Gastrocnemius medialis (tissue), 4 donors: Measurements from ENCODE around the gene RAD51B. TPM values are rescaled to one million over a fixed set of nuclear protein-coding genes. Genes with fewer than 3 reads are reported as not detected.
A peak's percentile ranks its signal among the peaks of the same experiment; 100 is the strongest.

Experiments used
- ATAC-seq, 2 donors: fragments of 150-250 bp; one replicate each; pipeline ENCODE4 v1.9.1; 2016
- DNase-seq, 2 donors: peaks; one replicate each; pipeline ENCODE4 v3.0.0-alpha.2; 2019
- H3K27ac ChIP-seq, 4 donors: fragments of 200-600 bp; sonication (generic); 1 replicate in 1 of 4; 2 replicates in 3 of 4; pipeline ENCODE4 v1.5.1; 2016 to 2018; ENCODE audit warnings: mild to moderate bottlenecking in 2 of 4, moderate library complexity in 1 of 4
- H3K27me3 ChIP-seq, 3 donors: fragments of 200-600 bp; sonication (generic) in 2 of 3; 1 replicate in 1 of 3; 2 replicates in 2 of 3; pipeline versions ENCODE4 v1.5.1 to v1.6.0; 2016 to 2019; ENCODE audit warnings: mild to moderate bottlenecking in 1 of 3, moderate library complexity in 1 of 3
- H3K36me3 ChIP-seq, 2 donors: fragments of 200-600 bp; sonication (generic) in 1 of 2; one replicate each; pipeline ENCODE4 v1.5.1; 2017 to 2018
- H3K4me1 ChIP-seq, 2 donors: fragments of 200-600 bp; sonication (generic) in 1 of 2; one replicate each; pipeline ENCODE4 v1.5.1; 2016 to 2017; ENCODE audit warnings: mild to moderate bottlenecking in 2 of 2
- H3K4me3 ChIP-seq, 4 donors: fragments of 200-600 bp; sonication (generic) in 3 of 4; 1 replicate in 1 of 4; 2 replicates in 3 of 4; pipeline ENCODE4 v1.5.1; 2016 to 2019; ENCODE audit warnings: mild to moderate bottlenecking in 2 of 4
- H3K9me3 ChIP-seq, 3 donors: fragments of 200-600 bp; sonication (generic) in 2 of 3; 1 replicate in 1 of 3; 2 replicates in 2 of 3; pipeline ENCODE4 v1.5.1; 2016 to 2019
- POLR2A ChIP-seq, 2 donors: fragments of 450-650 bp; IDR thresholded peaks; one replicate each; pipeline ENCODE4 v1.6.1; 2017; ENCODE audit warnings: antibody characterized with exemption in 2 of 2, mild to moderate bottlenecking in 2 of 2, moderate library complexity in 2 of 2
- in situ Hi-C, 4 donors: fragments of 200-750 bp; cut with MboI; loops; one replicate each; pipeline versions ENCODE4 v1.15.0 to v1.8.0; 2017; ENCODE audit warnings: low sequenced_read_pairs in 4 of 4
- intact Hi-C: fragments of 100-400 bp; cut with DNase I; formaldehyde crosslinking; loops from one replicate; pipeline ENCODE4 v1.15.1; 2023; ENCODE audit warnings: low total_unique reads
- total RNA-seq, 4 donors: library from RNA; depleted of rRNA; stranded (reverse); fragments of >200 nt; gene quantifications; one replicate each; pipeline versions ENCODE4 v1.1.0 to v1.2.3, GENCODE V29; 2016
- TF ChIP-seq, protein P1 (sequence below), 5 experiments: fragments of 450-650 bp in 3 of 5; fragments of 200-600 bp in 2 of 5; sonication (generic) in 2 of 5; IDR thresholded peaks in 4 of 5; conservative IDR thresholded peaks in 1 of 5; 1 replicate in 4 of 5; 2 replicates in 1 of 5; pipeline ENCODE4 v1.5.1; 2016 to 2019; ENCODE audit warnings: antibody characterized with exemption in 5 of 5, mild to moderate bottlenecking in 3 of 5, moderate library complexity in 3 of 5

The RAD51B gene
- total RNA-seq, 4 donors from 2014 or later: 1.6 to 3.3 (median 2.4) TPM

DNA sequence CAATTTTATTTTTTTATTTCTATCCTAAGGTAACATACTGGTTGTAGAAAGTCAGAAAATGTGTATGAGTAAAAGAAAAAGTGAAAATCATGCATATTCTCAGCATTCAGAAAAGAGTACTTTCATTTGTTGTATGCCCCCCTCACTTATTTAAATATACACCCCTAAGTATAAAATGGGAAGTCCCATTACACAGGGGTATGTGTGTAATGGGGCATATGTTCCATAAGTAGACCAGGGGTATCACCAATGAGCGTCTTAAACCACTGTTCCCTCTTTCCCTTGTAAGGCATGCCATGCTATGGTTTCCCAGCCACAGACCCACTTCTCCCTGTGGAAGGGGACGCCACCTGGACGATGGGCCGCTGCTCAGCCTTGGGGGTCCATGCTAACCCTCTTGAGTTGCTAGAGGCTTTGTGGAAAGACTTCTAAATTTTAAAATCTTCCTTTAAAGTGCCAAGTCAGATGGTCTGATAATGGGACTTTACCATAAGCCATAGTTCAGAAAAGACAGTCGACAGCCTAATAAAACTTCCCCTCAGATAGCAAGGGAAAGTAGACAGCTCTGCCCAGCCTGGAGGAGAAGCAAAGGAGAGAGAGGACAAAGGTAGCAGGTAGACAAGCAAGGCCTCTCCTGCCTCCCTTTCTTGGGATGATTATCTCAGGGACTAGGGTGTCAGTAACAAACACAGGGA is 855.1 kb downstream of the RAD51B start:
- no peak for DNase-seq

GRCh38 chr14:68675233-68675577 is 855.6 kb downstream of the RAD51B start:
- ATAC-seq (no peak), DNase-seq (no peak)
- Histone ChIP-seq H3K36me3 (no peaks in the 10 kb centered on the region), H3K27ac (peak overlapping the region in 1 of 4 donors; percentile 6), H3K4me3 (no peak overlapping the region), H3K4me1 (peaks cover 29% of the 10 kb centered on the region in 2 donors), H3K27me3 (no peaks in the 10 kb centered on the region), H3K9me3 (no peaks in the 10 kb centered on the region)
- no peak for TF ChIP-seq POLR2A (IDR thresholded peaks at IDR 0.05)
- TF ChIP-seq, protein P1, sequence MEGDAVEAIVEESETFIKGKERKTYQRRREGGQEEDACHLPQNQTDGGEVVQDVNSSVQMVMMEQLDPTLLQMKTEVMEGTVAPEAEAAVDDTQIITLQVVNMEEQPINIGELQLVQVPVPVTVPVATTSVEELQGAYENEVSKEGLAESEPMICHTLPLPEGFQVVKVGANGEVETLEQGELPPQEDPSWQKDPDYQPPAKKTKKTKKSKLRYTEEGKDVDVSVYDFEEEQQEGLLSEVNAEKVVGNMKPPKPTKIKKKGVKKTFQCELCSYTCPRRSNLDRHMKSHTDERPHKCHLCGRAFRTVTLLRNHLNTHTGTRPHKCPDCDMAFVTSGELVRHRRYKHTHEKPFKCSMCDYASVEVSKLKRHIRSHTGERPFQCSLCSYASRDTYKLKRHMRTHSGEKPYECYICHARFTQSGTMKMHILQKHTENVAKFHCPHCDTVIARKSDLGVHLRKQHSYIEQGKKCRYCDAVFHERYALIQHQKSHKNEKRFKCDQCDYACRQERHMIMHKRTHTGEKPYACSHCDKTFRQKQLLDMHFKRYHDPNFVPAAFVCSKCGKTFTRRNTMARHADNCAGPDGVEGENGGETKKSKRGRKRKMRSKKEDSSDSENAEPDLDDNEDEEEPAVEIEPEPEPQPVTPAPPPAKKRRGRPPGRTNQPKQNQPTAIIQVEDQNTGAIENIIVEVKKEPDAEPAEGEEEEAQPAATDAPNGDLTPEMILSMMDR (IDR thresholded peaks at IDR 0.05 in 4 of 5, conservative IDR thresholded peaks at IDR 0.05 in 1 of 5): no peak
- in situ Hi-C loops: no loop called here
- intact Hi-C loops: loop anchor here (10.0 kb wide), 1 partner anchor 730 kb away; no protein-coding TSS in a partner anchor

More for the DNA sequence above, 855.1 kb downstream of the RAD51B start:
- Histone ChIP-seq H3K4me3 (no peak overlapping the region), H3K27me3 (no peaks in the 10 kb centered on the region), H3K4me1 (peaks cover 34% of the 10 kb centered on the region in 2 donors), H3K36me3 (no peaks in the 10 kb centered on the region), H3K27ac (peak overlapping the region in 1 of 4 donors; percentile 6), H3K9me3 (no peaks in the 10 kb centered on the region)
- ATAC-seq: no peak
- TF ChIP-seq, protein P1 (IDR thresholded peaks at IDR 0.05 in 4 of 5, conservative IDR thresholded peaks at IDR 0.05 in 1 of 5): no peak
- no peak for TF ChIP-seq POLR2A (IDR thresholded peaks at IDR 0.05)
- intact Hi-C loops: loop anchor here (10.0 kb wide), 1 partner anchor 730 kb away; no protein-coding TSS in a partner anchor
- in situ Hi-C loops: no loop called here

GRCh38 chr14:68676511-68676943 is 856.9 kb downstream of the RAD51B start:
- Histone ChIP-seq H3K27me3 (no peaks in the 10 kb centered on the region), H3K36me3 (no peaks in the 10 kb centered on the region), H3K27ac (no peak overlapping the region), H3K9me3 (no peaks in the 10 kb centered on the region), H3K4me3 (no peak overlapping the region), H3K4me1 (peaks cover 21 to 27% of the 10 kb centered on the region in 2 donors)
- intact Hi-C loops (loop anchor here (10.0 kb wide), 1 partner anchor 732 kb away; no protein-coding TSS in a partner anchor), in situ Hi-C loops (no loop called here)
- ATAC-seq (no peak), DNase-seq (no peak)
- TF ChIP-seq POLR2A (IDR thresholded peaks at IDR 0.05): no peak
- TF ChIP-seq, protein P1 (IDR thresholded peaks at IDR 0.05 in 4 of 5, conservative IDR thresholded peaks at IDR 0.05 in 1 of 5): no peak

DNA sequence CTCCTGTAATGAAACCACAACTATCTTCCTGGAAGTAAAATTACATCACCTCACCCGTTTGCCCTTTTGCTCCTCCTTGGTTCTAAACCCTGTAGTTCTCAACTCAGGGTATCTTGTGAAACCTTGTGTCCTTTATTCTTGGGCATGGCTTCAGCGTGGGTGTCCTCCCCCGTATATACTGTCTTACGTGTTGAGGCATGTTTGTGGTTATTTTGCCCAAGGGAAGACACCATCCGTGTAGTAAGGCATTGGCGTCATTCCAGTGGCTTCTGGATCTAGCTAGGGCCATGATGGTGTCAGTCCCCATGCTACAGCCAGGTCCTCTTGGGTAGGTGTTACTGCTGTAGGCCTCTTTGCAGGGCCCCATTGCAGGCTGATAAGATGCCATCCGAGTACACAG is 857.9 kb downstream of the RAD51B start:
- TF ChIP-seq, protein P1 (IDR thresholded peaks at IDR 0.05 in 4 of 5, conservative IDR thresholded peaks at IDR 0.05 in 1 of 5): no peak
- no peak for TF ChIP-seq POLR2A (IDR thresholded peaks at IDR 0.05)
- in situ Hi-C loops (no loop called here), intact Hi-C loops (loop anchor here (10.0 kb wide), 1 partner anchor 733 kb away; no protein-coding TSS in a partner anchor)
- ATAC-seq: no peak
- Histone ChIP-seq H3K4me3 (no peak overlapping the region), H3K9me3 (no peaks in the 10 kb centered on the region), H3K36me3 (no peaks in the 10 kb centered on the region), H3K4me1 (peaks cover 21 to 25% of the 10 kb centered on the region in 2 donors), H3K27me3 (no peaks in the 10 kb centered on the region), H3K27ac (no peak overlapping the region)
- DNase-seq: no peak
